T47D (cell line): ENCODE measurements around the gene KRTAP10-8.
"Not testable (repeated sequence)": the region's sequence is repeated elsewhere in the genome, so short reads cannot be mapped to it uniquely, and the experiment has no call there.

Experiments used
- DNase-seq, 2 experiments: peaks; one replicate each; pipeline versions ENCODE4 v3.0.0 to v3.0.0-alpha.2; 2011 to 2012; ENCODE audit warnings: low read depth in 1 of 2, low spot score in 1 of 2
- JUND ChIP-seq: IDR thresholded peaks from 2 replicates; pipeline ENCODE4 v1.6.1; 2012; ENCODE audit warnings: low read depth
- in situ Hi-C: cut with HindIII; loops from 2 replicates; pipeline ENCODE4 v1.10.0; 2016; ENCODE audit warnings: low sequenced_read_pairs, low pct_unique_long_range_greater_than_20kb

Gene KRTAP10-8

GRCh38 chr21:44639331-44639655, 27.4 kb downstream of the KRTAP10-8 start:
- TF ChIP-seq JUND = no peak
- DNase-seq = no peak
- in situ Hi-C loops = no loop called here

GRCh38 chr21:44640761-44641160, 28.9 kb downstream of the KRTAP10-8 start:
- no peak for DNase-seq
- TF ChIP-seq JUND = no peak
- in situ Hi-C loops = no loop called here

- DNase-seq = no peak
- no peak for TF ChIP-seq JUND
- in situ Hi-C loops = no loop called here
Observed at GRCh38 chr21:44643741-44644310, 31.9 kb downstream of the KRTAP10-8 start.

- DNase-seq = no peak
- TF ChIP-seq JUND = no peak
- in situ Hi-C loops = no loop called here
Observed at GRCh38 chr21:44644878-44645277, 33.0 kb downstream of the KRTAP10-8 start.

- DNase-seq, in situ Hi-C loops: not testable (repeated sequence)
Observed at GRCh38 chr21:44646366-44647221, 34.7 kb downstream of the KRTAP10-8 start, which contains the start of gene KRTAP10-11. TSS of gene KRTAP10-11 (plus strand) at chr21:44646414. CDS start at chr21:44646459, 45 bp downstream.

- in situ Hi-C loops = no loop called here
- peak in 1 of 2 experiments; percentile 32 for DNase-seq
- TF ChIP-seq JUND = no peak
Observed at GRCh38 chr21:44647222-44647552, 35.3 kb downstream of the KRTAP10-8 start.

- no peak for DNase-seq
- TF ChIP-seq JUND = no peak
- in situ Hi-C loops = no loop called here
Observed at GRCh38 chr21:44648557-44649311, 36.9 kb downstream of the KRTAP10-8 start.

GRCh38 chr21:44649521-44650100, 37.7 kb downstream of the KRTAP10-8 start:
- in situ Hi-C loops = no loop called here
- no peak for TF ChIP-seq JUND
- no peak for DNase-seq

- in situ Hi-C loops = no loop called here
- no peak for DNase-seq
- no peak for TF ChIP-seq JUND
Observed at GRCh38 chr21:44650265-44650972, 38.5 kb downstream of the KRTAP10-8 start.

GRCh38 chr21:44650973-44651675, 39.2 kb downstream of the KRTAP10-8 start:
- no peak for DNase-seq
- in situ Hi-C loops = no loop called here
- no peak for TF ChIP-seq JUND

- DNase-seq = no peak
- no peak for TF ChIP-seq JUND
- in situ Hi-C loops = no loop called here
Observed at GRCh38 chr21:44653123-44653522, 41.2 kb downstream of the KRTAP10-8 start.
